ENCODE results near the gene UBE3B.

Gene UBE3B

DNA sequence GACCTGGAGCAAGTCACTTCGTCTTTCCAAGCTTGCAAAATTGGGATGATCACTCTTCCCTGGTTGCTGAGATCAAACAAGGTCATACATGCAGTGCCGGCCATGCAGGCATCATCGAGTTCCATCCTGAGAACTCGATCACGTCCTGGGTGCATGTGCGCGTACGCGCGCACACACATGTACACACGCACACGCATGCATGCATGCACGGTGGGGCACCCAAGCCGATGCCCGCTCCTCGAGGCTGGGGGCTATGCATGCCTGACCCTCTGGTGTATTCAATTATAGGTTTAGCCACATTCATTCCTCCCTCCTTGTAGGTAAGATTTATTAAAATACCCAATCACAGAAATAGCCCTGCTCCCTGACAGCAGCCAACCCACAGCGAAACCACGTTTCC is 69.9 kb downstream of the UBE3B start:
- Histone ChIP-seq H3K14ac (ENCODE audit: low read length in 2 of 2) (peak overlapping the region in 1 of 2 experiments; percentile 69), H2BK120ac (ENCODE audit: low read depth, low read length) (no peak overlapping the region), H3K79me1 (replicated peaks; ENCODE audit: low read length, poor library complexity, severe bottlenecking) (no peaks in the 10 kb centered on the region), H3K36me3 (ENCODE audit: control insufficient read depth in 1 of 2, insufficient read depth in 2 of 2, low read depth in 1 of 2, low read length in 2 of 2) (no peaks in the 10 kb centered on the region), H2AK5ac (ENCODE audit: low read length, severe bottlenecking) (no peak overlapping the region), H3K23ac (ENCODE audit: low read length in 2 of 2) (no peak overlapping the region), H2AFZ (ENCODE audit: low read depth, low read length) (no peak overlapping the region), H3K4me2 (ENCODE audit: low read length, poor library complexity, severe bottlenecking) (no peak overlapping the region), H3K27ac (ENCODE audit: low read length, poor library complexity, severe bottlenecking) (no peak overlapping the region), H3K27me3 (ENCODE audit: control insufficient read depth in 1 of 2, insufficient read depth in 1 of 2, low read length in 2 of 2) (peaks cover 23 to 56% of the 10 kb centered on the region in 2 experiments), H3K4me1 (ENCODE audit: control insufficient read depth, insufficient read depth, low read depth, low read length) (peaks cover 12% of the 10 kb centered on the region), H2BK5ac (ENCODE audit: low read depth, low read length, poor library complexity, severe bottlenecking) (no peak overlapping the region), H3K4ac (ENCODE audit: low read depth in 1 of 2, low read length in 2 of 2) (no peak overlapping the region), H3K18ac (ENCODE audit: low read depth in 1 of 2, low read length in 2 of 2) (no peak overlapping the region), H3K4me3 (ENCODE audit: insufficient read depth in 1 of 2, low read depth in 1 of 2, low read length in 2 of 2) (no peak overlapping the region), H2BK15ac (ENCODE audit: low read depth, poor library complexity, severe bottlenecking) (no peak overlapping the region), H4K8ac (ENCODE audit: low read length) (no peak overlapping the region), H2BK12ac (ENCODE audit: low read length in 2 of 2) (no peak overlapping the region), H4K91ac (ENCODE audit: low read length) (no peak overlapping the region), H3K9ac (ENCODE audit: low read length) (no peak overlapping the region), H3K9me3 (ENCODE audit: control insufficient read depth, low read length) (no peaks in the 10 kb centered on the region)
- WGBS = 95% methylated on average over 18 of the region's 18 CpGs
- no peak for DNase-seq

DNA sequence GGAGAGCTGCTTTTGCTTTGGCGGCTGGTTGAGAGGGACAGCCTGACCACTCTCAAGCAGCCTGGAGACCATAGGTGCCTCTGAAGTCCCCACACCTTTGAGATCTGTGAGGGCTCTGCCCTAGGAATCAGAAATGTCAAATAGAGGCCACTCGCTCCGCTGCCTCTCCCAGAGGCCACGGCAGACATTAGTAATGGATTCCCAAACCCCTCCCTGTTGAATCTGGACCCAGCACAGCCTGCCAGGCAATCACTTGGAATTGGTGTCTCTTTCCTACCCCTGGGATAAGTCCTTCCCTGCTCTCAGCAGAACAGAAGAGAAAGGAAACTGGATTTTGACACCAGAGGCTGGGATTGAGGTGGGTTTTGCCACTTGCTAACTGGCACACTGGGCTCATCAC is 70.8 kb downstream of the UBE3B start:
- H2AFZ ChIP-seq (ENCODE audit: low read depth, low read length) = no peak overlapping the region

DNA sequence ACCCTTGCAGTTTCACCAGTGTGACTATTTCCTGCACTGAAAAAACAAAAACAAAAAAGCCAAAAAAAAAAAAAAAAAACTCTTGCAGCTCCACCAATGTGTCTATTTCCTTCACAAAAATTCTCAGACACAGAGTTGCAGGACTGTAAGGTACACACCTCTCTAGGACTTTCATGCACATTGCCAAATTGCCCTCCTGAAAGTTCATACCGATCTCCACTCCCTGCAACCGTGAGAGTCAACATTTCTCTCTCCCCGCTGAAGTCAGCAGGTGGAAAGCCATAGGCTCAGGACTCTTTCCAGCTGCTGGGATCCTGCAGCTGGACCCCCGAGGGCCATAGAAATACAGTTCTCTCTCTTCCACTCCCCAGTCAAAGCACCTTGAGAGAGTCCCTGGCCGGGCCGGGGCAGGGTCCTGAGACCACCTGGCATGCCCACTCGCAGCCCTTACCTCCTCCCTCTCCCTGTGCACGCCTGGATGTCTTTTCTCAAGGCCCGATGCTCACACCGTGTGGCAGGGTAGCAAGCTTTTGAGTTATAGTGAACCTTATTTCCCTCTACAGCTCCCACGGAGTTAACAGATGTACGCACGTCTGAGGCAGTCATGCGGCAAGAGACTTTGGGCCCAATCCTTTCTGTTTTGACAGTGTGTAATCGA is 72.3 kb downstream of the UBE3B start:
- H2BK5ac ChIP-seq (ENCODE audit: low read depth, low read length, poor library complexity, severe bottlenecking) = no peak overlapping the region
- H4K91ac ChIP-seq (ENCODE audit: low read length) = no peak overlapping the region
- peaks cover 35 to 81% of the 10 kb centered on the region in 2 experiments for H3K27me3 ChIP-seq (ENCODE audit: control insufficient read depth in 1 of 2, insufficient read depth in 1 of 2, low read length in 2 of 2)
- H3K36me3 ChIP-seq (ENCODE audit: control insufficient read depth in 1 of 2, insufficient read depth in 2 of 2, low read depth in 1 of 2, low read length in 2 of 2) = no peaks in the 10 kb centered on the region
- no peaks in the 10 kb centered on the region for H3K9me3 ChIP-seq (ENCODE audit: control insufficient read depth, low read length)
- no peak overlapping the region for H3K4me3 ChIP-seq (ENCODE audit: insufficient read depth in 1 of 2, low read depth in 1 of 2, low read length in 2 of 2)
- no peaks in the 10 kb centered on the region for H3K79me1 ChIP-seq (replicated peaks; ENCODE audit: low read length, poor library complexity, severe bottlenecking)
- H2AFZ ChIP-seq (ENCODE audit: low read depth, low read length) = no peak overlapping the region
- no peak overlapping the region for H3K27ac ChIP-seq (ENCODE audit: low read length, poor library complexity, severe bottlenecking)
- H3K4me2 ChIP-seq (ENCODE audit: low read length, poor library complexity, severe bottlenecking) = no peak overlapping the region
- H3K4me1 ChIP-seq (ENCODE audit: control insufficient read depth, insufficient read depth, low read depth, low read length) = peaks cover 12% of the 10 kb centered on the region
- H3K23ac ChIP-seq (ENCODE audit: low read length in 2 of 2) = no peak overlapping the region
- H3K9ac ChIP-seq (ENCODE audit: low read length) = no peak overlapping the region
- no peak overlapping the region for H2BK12ac ChIP-seq (ENCODE audit: low read length in 2 of 2)
- H3K14ac ChIP-seq (ENCODE audit: low read length in 2 of 2) = no peak overlapping the region
- no peak overlapping the region for H2BK120ac ChIP-seq (ENCODE audit: low read depth, low read length)
- peak overlapping the region; percentile 61 for H2BK15ac ChIP-seq (ENCODE audit: low read depth, poor library complexity, severe bottlenecking)
- 78% methylated on average over 11 of the region's 15 CpGs for WGBS
- no peak overlapping the region for H2AK5ac ChIP-seq (ENCODE audit: low read length, severe bottlenecking)
- no peak overlapping the region for H3K18ac ChIP-seq (ENCODE audit: low read depth in 1 of 2, low read length in 2 of 2)
- no peak overlapping the region for H4K8ac ChIP-seq (ENCODE audit: low read length)
- no peak overlapping the region for H3K4ac ChIP-seq (ENCODE audit: low read depth in 1 of 2, low read length in 2 of 2)
- DNase-seq = no peak

More for the DNA sequence above, 70.8 kb downstream of the UBE3B start:
- Histone ChIP-seq H2BK5ac (ENCODE audit: low read depth, low read length, poor library complexity, severe bottlenecking) (no peak overlapping the region), H3K27ac (ENCODE audit: low read length, poor library complexity, severe bottlenecking) (no peak overlapping the region), H3K9ac (ENCODE audit: low read length) (no peak overlapping the region), H3K9me3 (ENCODE audit: control insufficient read depth, low read length) (no peaks in the 10 kb centered on the region), H2BK120ac (ENCODE audit: low read depth, low read length) (no peak overlapping the region), H4K91ac (ENCODE audit: low read length) (no peak overlapping the region), H3K18ac (ENCODE audit: low read depth in 1 of 2, low read length in 2 of 2) (no peak overlapping the region), H4K8ac (ENCODE audit: low read length) (no peak overlapping the region), H3K27me3 (ENCODE audit: control insufficient read depth in 1 of 2, insufficient read depth in 1 of 2, low read length in 2 of 2) (peaks cover 27 to 66% of the 10 kb centered on the region in 2 experiments), H2BK15ac (ENCODE audit: low read depth, poor library complexity, severe bottlenecking) (no peak overlapping the region), H3K14ac (ENCODE audit: low read length in 2 of 2) (no peak overlapping the region), H3K4ac (ENCODE audit: low read depth in 1 of 2, low read length in 2 of 2) (no peak overlapping the region), H3K4me2 (ENCODE audit: low read length, poor library complexity, severe bottlenecking) (no peak overlapping the region), H3K23ac (ENCODE audit: low read length in 2 of 2) (no peak overlapping the region), H3K79me1 (replicated peaks; ENCODE audit: low read length, poor library complexity, severe bottlenecking) (no peaks in the 10 kb centered on the region), H3K36me3 (ENCODE audit: control insufficient read depth in 1 of 2, insufficient read depth in 2 of 2, low read depth in 1 of 2, low read length in 2 of 2) (no peaks in the 10 kb centered on the region), H2BK12ac (ENCODE audit: low read length in 2 of 2) (no peak overlapping the region), H3K4me3 (ENCODE audit: insufficient read depth in 1 of 2, low read depth in 1 of 2, low read length in 2 of 2) (no peak overlapping the region), H3K4me1 (ENCODE audit: control insufficient read depth, insufficient read depth, low read depth, low read length) (peaks cover 12% of the 10 kb centered on the region), H2AK5ac (ENCODE audit: low read length, severe bottlenecking) (no peak overlapping the region)
- WGBS = 82% methylated on average over 4 of the region's 4 CpGs
- DNase-seq = no peak

DNA sequence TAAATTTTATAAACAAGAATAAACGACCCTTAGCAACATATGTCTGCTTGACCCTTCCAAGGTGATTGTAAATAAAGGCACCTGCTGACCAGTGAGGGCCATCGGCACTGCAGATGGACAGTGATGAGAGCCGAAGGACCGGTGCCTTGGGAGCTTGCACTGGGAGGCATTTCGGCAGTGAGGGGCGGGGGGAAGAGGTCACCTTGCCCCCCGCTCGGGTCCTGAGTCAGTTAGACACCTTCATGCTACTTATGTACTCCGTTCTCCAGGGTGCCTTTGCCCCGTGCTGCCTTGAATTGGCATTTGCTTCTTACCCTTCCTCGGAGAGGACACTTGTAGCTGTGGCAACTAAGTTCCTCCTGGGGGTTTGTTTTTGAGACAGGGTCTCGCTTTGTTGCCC is 72.8 kb downstream of the UBE3B start:
- Histone ChIP-seq H3K14ac (ENCODE audit: low read length in 2 of 2) (no peak overlapping the region), H3K9me3 (ENCODE audit: control insufficient read depth, low read length) (no peaks in the 10 kb centered on the region), H3K79me1 (replicated peaks; ENCODE audit: low read length, poor library complexity, severe bottlenecking) (no peaks in the 10 kb centered on the region), H2AK5ac (ENCODE audit: low read length, severe bottlenecking) (no peak overlapping the region), H3K18ac (ENCODE audit: low read depth in 1 of 2, low read length in 2 of 2) (no peak overlapping the region), H3K9ac (ENCODE audit: low read length) (no peak overlapping the region), H3K4me1 (ENCODE audit: control insufficient read depth, insufficient read depth, low read depth, low read length) (peaks cover 9% of the 10 kb centered on the region), H3K4me3 (ENCODE audit: insufficient read depth in 1 of 2, low read depth in 1 of 2, low read length in 2 of 2) (no peak overlapping the region), H4K8ac (ENCODE audit: low read length) (no peak overlapping the region), H4K91ac (ENCODE audit: low read length) (no peak overlapping the region), H3K4ac (ENCODE audit: low read depth in 1 of 2, low read length in 2 of 2) (no peak overlapping the region), H3K36me3 (ENCODE audit: control insufficient read depth in 1 of 2, insufficient read depth in 2 of 2, low read depth in 1 of 2, low read length in 2 of 2) (no peaks in the 10 kb centered on the region), H3K27me3 (ENCODE audit: control insufficient read depth in 1 of 2, insufficient read depth in 1 of 2, low read length in 2 of 2) (peaks cover 36 to 83% of the 10 kb centered on the region in 2 experiments), H2BK5ac (ENCODE audit: low read depth, low read length, poor library complexity, severe bottlenecking) (no peak overlapping the region), H3K23ac (ENCODE audit: low read length in 2 of 2) (no peak overlapping the region), H3K27ac (ENCODE audit: low read length, poor library complexity, severe bottlenecking) (no peak overlapping the region), H2BK12ac (ENCODE audit: low read length in 2 of 2) (no peak overlapping the region), H3K4me2 (ENCODE audit: low read length, poor library complexity, severe bottlenecking) (no peak overlapping the region), H2BK120ac (ENCODE audit: low read depth, low read length) (no peak overlapping the region), H2BK15ac (ENCODE audit: low read depth, poor library complexity, severe bottlenecking) (no peak overlapping the region), H2AFZ (ENCODE audit: low read depth, low read length) (no peak overlapping the region)
- DNase-seq = no peak
- WGBS = 82% methylated on average over 12 of the region's 12 CpGs

Data from mesenchymal stem cell (in vitro differentiated cells and primary cell).